ENCODE measurements around the gene OTUD5.

OTUD5 gene

GRCh38 chrX:48958635-48959094 is 1.3 kb upstream of the OTUD5 start:
- CTCF ChIA-PET = interaction anchor here (1.3 to 2.9 kb wide), 5 partner anchors 12 to 86 kb away, joined by 3 to 9 read pairs (median 5); partner anchors contain the start of gene KCND1
- no peak for DNase-seq (ENCODE audit: low read depth, low spot score)
- no peak for TF ChIP-seq CTCF (IDR thresholded peaks at IDR 0.05; ENCODE audit: insufficient read depth, low read length, missing control alignments)
- POLR2A ChIA-PET = interaction anchor here (0.7 to 2.1 kb wide), 6 partner anchors 10 to 85 kb away, joined by 3 to 11 read pairs (median 7); partner anchors contain the start of genes GRIPAP1 and TFE3
- H3K4me3 ChIP-seq (ENCODE audit: low read depth, low read length) = peak overlapping the region; percentile 58

DNA sequence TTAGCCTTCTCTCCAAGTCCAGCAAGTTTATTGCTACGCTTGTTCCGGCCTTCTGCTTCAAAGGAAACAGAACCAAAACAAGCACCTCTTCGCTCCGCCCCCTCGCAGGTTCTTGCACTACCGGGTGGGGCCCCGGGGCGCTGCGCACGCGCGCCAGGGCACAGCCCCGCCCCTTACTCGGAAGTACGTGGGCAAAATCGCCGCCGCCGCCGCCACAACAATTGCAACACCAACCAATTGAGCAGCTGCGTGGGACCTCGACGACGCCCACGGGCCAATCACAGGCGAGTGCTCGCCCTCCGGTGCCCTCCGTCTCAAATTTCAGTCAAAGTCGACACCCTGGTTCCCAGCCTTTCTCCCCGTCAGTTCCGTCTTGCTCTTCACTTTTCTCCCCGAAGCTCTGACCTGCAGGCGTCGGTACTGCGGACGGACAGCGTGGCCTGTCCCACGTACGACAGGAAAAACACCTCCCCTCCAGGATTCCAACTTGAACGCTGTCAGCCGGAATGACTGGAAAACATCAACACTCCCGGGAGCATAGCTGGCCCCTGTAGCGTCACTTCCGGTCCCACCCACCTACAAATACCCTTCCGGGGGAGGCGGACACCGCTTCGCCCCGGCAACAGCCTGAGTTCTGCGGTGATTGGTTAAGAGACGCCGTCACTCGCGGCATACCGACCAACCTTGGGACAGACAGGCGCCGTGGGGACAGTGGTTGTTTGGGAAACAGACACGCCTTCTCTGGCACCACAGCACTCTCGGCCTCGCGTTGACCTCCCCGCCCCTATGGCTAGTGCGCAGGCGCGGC is 624 bp upstream of the OTUD5 start:
- CTCF ChIA-PET = interaction anchor here (1.3 to 2.9 kb wide), 5 partner anchors 11 to 86 kb away, joined by 3 to 9 read pairs (median 5); partner anchors contain the start of gene KCND1
- TF ChIP-seq CTCF (IDR thresholded peaks at IDR 0.05; ENCODE audit: insufficient read depth, low read length, missing control alignments) = no peak
- H3K4me3 ChIP-seq (ENCODE audit: low read depth, low read length) = peak overlapping the region; percentile 72
- peak; percentile 89 for DNase-seq (ENCODE audit: low read depth, low spot score)
- POLR2A ChIA-PET = interaction anchor here (0.7 to 2.1 kb wide), 6 partner anchors 10 to 85 kb away, joined by 3 to 11 read pairs (median 7); partner anchors contain the start of genes GRIPAP1 and TFE3

DNA sequence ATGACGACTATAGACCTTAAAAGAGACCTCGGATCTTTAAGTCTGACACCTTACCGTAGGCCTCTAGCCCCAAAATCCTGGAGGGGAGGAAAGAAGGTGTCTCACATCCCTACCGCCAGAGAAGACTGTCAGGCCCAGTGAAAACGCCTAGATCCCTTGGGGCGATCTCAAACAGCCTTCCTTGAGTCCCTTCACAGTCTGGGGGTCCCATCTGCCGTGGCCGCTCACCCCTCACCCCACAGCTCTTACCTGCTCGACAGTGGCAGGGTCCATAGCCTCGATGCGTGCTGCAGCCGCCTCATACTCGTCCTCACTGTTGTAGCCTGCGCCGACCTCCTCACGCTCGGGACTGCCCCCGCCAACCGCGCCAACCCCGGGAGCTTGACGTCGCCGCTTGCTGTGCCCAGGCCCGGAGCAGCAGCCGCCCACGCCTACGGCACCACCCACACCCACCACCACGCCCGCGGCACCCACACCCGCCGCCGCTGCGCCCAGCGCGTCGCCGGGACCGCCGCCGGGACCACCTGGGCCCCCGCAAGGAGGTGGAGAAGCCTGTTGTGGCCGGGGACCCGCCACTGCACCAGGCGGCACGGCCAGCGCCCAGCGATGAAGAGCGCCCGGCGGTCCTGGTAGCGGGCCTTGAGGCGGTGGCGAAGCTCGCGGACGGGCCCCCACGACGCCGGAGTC is 536 bp downstream of the OTUD5 start:
- ChIA-PET CTCF (interaction anchor here (2.8 to 2.9 kb wide), 2 partner anchors 11 to 87 kb away, joined by 9 to 17 read pairs; no protein-coding TSS in a partner anchor), POLR2A (interaction anchor here (2.1 kb wide), 1 partner anchor 85 kb away, joined by 11 read pairs; no protein-coding TSS in a partner anchor)
- DNase-seq (ENCODE audit: low read depth, low spot score) = no peak
- peak overlapping the region; percentile 72 for H3K4me3 ChIP-seq (ENCODE audit: low read depth, low read length)
- no peak for TF ChIP-seq CTCF (IDR thresholded peaks at IDR 0.05; ENCODE audit: insufficient read depth, low read length, missing control alignments)

DNA sequence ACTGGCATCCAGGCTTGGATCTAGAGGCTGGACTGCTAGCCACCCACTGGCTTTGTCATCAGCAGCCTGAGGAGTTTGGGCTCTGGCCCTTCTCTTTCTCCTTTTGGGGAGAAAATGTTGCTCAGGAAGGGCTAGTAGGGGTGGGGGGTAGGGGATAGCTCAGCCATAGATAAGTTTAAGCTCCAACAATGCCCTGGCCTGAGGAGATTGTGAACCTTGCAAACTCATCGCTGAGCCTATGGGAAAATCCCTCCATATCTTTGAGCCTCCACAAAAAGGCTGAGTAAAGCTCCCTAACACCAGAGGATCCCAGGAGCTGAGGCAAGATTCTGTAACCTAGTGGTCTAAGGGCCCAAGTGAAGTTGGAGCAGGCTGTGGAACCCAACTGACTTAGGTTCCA is 8.8 kb downstream of the OTUD5 start:
- ChIA-PET POLR2A (no interaction called here), CTCF (interaction anchor here (1.5 kb wide), 1 partner anchor 96 kb away, joined by 3 read pairs; no protein-coding TSS in a partner anchor)
- no peak for TF ChIP-seq CTCF (IDR thresholded peaks at IDR 0.05; ENCODE audit: insufficient read depth, low read length, missing control alignments)
- no peak overlapping the region for H3K4me3 ChIP-seq (ENCODE audit: low read depth, low read length)
- no peak for DNase-seq (ENCODE audit: low read depth, low spot score)

DNA sequence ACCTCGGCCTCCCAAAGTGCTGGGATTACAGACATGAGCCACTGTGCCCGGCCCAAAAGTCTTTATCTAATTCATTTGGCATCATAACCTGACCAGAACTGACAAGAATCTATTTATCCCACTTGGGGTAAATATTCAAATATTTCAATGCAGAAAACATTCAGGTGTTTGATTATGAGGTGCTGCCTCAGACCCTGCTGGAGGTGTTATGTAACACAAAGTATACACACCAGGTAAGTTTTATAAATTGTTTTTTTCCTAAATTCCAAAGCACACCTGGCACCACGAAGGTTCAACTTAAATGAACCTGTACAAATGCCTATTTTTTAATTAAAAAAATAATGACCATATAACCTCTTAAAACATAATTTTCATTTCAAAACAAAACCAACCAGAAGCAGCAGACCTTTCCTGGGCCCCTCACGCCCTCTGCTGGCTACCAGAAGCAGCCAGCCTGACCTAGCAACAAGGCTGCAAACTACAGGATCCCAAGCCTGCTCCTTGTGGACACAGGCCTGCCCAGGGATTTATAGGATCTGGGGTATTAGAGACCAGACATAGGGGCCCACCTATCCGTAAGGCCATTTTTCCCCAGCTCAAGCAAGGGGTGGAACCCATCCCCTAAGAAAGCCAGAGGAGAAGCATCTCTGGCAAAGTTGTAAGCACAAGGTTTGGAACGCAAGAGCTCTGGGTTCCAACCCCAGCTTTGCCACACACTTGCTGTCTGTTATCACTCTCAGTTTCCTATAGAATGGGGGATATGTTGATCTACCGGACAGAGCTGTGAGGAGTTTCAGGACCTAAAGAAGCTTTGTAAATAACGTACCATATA is 11.7 kb downstream of the OTUD5 start:
- ChIA-PET CTCF (interaction anchor here (0.6 to 2.7 kb wide), 8 partner anchors 10 to 368 kb away, joined by 3 to 17 read pairs (median 3); no protein-coding TSS in a partner anchor), POLR2A (no interaction called here)
- no peak for DNase-seq (ENCODE audit: low read depth, low spot score)
- no peak overlapping the region for H3K4me3 ChIP-seq (ENCODE audit: low read depth, low read length)
- TF ChIP-seq CTCF (IDR thresholded peaks at IDR 0.05; ENCODE audit: insufficient read depth, low read length, missing control alignments) = peak; percentile 70
